ENCODE data around the gene CEND1. TPM values are rescaled to one million over a fixed set of nuclear protein-coding genes. Genes with fewer than 3 reads are reported as not detected.

CEND1 gene
- total RNA-seq, 2 donors from 2014 or later: 0.35 to 0.40 TPM

GRCh38 chr11:737366-737765, 52.5 kb downstream of the CEND1 start:
- Histone ChIP-seq H3K4me1 (no peaks in the 10 kb centered on the region), H3K9ac (ENCODE audit: low read depth in 2 of 2, low read length in 2 of 2) (no peak overlapping the region), H3K27ac (no peak overlapping the region), H3K36me3 (no peaks in the 10 kb centered on the region), H3K4me3 (no peak overlapping the region), H3K27me3 (no peaks in the 10 kb centered on the region), H3K9me3 (no peaks in the 10 kb centered on the region)
- TF ChIP-seq, protein P1, sequence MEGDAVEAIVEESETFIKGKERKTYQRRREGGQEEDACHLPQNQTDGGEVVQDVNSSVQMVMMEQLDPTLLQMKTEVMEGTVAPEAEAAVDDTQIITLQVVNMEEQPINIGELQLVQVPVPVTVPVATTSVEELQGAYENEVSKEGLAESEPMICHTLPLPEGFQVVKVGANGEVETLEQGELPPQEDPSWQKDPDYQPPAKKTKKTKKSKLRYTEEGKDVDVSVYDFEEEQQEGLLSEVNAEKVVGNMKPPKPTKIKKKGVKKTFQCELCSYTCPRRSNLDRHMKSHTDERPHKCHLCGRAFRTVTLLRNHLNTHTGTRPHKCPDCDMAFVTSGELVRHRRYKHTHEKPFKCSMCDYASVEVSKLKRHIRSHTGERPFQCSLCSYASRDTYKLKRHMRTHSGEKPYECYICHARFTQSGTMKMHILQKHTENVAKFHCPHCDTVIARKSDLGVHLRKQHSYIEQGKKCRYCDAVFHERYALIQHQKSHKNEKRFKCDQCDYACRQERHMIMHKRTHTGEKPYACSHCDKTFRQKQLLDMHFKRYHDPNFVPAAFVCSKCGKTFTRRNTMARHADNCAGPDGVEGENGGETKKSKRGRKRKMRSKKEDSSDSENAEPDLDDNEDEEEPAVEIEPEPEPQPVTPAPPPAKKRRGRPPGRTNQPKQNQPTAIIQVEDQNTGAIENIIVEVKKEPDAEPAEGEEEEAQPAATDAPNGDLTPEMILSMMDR (IDR thresholded peaks at IDR 0.05): no peak
- intact Hi-C loops (cut with DNase I): no loop called here
- no peak for DNase-seq

Other genes starting within 250 kb of the CEND1 start
- 10 to 100 TPM in 1 of 2 donors, 1 to 10 TPM in 1; 9.8 to 13.6 TPM for gene LMNTD2, start 229.4 kb downstream of the CEND1 start, total RNA-seq
- 100 to 1,000 TPM; 108 to 139 TPM for gene RASSF7, start 229.1 kb downstream of the CEND1 start, total RNA-seq
- gene PHRF1, start 213.6 kb downstream of the CEND1 start, total RNA-seq: 10 to 100 TPM; 29.4 to 41.9 TPM
- gene IRF7, start 174.1 kb downstream of the CEND1 start, total RNA-seq: 10 to 100 TPM; 22.1 to 25.6 TPM
- 100 to 1,000 TPM; 140 to 310 TPM for gene CDHR5, start 165.1 kb downstream of the CEND1 start, total RNA-seq
- 1 to 10 TPM; 1.1 to 3.2 TPM for gene SCT, start 162.9 kb downstream of the CEND1 start, total RNA-seq
- gene DRD4, start 152.8 kb downstream of the CEND1 start, total RNA-seq: under 1 TPM; 0.69 to 0.79 TPM
- 10 to 100 TPM; 21.7 to 25.8 TPM for gene DEAF1, start 94.9 kb downstream of the CEND1 start, total RNA-seq
- gene TMEM80, start 94.3 kb downstream of the CEND1 start, total RNA-seq: 10 to 100 TPM; 18.4 to 36.6 TPM
- 100 to 1,000 TPM; 192 to 254 TPM for gene EPS8L2, start 83.9 kb downstream of the CEND1 start, total RNA-seq
- 100 to 1,000 TPM; 195 to 274 TPM for gene TALDO1, start 42.6 kb downstream of the CEND1 start, total RNA-seq
- 10 to 100 TPM; 39.9 to 84.9 TPM for gene GATD1, start 12.6 kb downstream of the CEND1 start, total RNA-seq
- gene SLC25A22, start 8.2 kb upstream of the CEND1 start, total RNA-seq: 10 to 100 TPM; 31.8 to 37.7 TPM
- 10 to 100 TPM; 17.7 to 47.5 TPM for gene PIDD1, start 15.1 kb upstream of the CEND1 start, total RNA-seq
- 1,000 to 10,000 TPM; 2,068 to 2,303 TPM for gene RPLP2, start 19.9 kb upstream of the CEND1 start, total RNA-seq
- 100 to 1,000 TPM; 139 to 155 TPM for gene PNPLA2, start 28.8 kb upstream of the CEND1 start, total RNA-seq
- gene CRACR2B, start 37.8 kb upstream of the CEND1 start, total RNA-seq: 100 to 1,000 TPM in 1 of 2 donors, 10 to 100 TPM in 1; 97.3 to 108 TPM
- gene CD151, start 42.9 kb upstream of the CEND1 start, total RNA-seq: 100 to 1,000 TPM; 371 to 396 TPM
- 100 to 1,000 TPM in 1 of 2 donors, 10 to 100 TPM in 1; 77.4 to 181 TPM for gene POLR2L, start 52.4 kb upstream of the CEND1 start, total RNA-seq
- gene TSPAN4, start 52.8 kb upstream of the CEND1 start, total RNA-seq: 10 to 100 TPM; 12.1 to 12.7 TPM
- gene CHID1, start 120.7 kb upstream of the CEND1 start, total RNA-seq: 100 to 1,000 TPM in 1 of 2 donors, 10 to 100 TPM in 1; 46.4 to 113 TPM
- gene AP2A2, start 135.8 kb upstream of the CEND1 start, total RNA-seq: 10 to 100 TPM; 69.4 to 72.5 TPM
- gene MUC6, start 246.6 kb upstream of the CEND1 start, total RNA-seq: under 1 TPM in 1 of 2 donors, not detected in 1; 0.10 TPM

Data from colonic mucosa (tissue), 4 donors.